GM10266 (cell line): ENCODE results near the gene STPG1.

Source experiments
- DNase-seq: peaks from one replicate; pipeline ENCODE4 v3.0.0; 2012; ENCODE audit errors: extremely low spot score
- CTCF ChIP-seq: IDR thresholded peaks from 2 replicates; pipeline ENCODE4 v1.5.1; 2012; ENCODE audit warnings: mild to moderate bottlenecking, low read depth; ENCODE audit not compliant: control insufficient read depth, insufficient read depth; ENCODE audit errors: missing control alignments

STPG1 gene

DNA sequence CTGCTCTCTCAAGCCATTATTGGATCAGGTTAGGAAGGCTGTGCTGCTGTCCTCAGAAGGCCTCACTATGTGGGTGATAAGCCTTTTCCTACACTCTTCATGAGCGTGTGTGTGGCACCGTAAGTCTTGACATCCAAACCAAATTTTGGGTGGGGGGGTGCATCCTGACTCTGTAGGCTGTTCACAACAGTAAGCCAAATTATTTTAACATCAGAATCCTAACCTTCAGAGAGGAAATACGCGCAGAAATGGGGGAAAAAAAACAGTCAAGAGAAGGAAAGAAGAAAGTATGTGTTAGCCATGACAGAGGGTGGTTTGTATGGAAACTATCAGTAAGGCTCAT, 21.0 kb downstream of the STPG1 start:
- TF ChIP-seq CTCF, result no peak

DNA sequence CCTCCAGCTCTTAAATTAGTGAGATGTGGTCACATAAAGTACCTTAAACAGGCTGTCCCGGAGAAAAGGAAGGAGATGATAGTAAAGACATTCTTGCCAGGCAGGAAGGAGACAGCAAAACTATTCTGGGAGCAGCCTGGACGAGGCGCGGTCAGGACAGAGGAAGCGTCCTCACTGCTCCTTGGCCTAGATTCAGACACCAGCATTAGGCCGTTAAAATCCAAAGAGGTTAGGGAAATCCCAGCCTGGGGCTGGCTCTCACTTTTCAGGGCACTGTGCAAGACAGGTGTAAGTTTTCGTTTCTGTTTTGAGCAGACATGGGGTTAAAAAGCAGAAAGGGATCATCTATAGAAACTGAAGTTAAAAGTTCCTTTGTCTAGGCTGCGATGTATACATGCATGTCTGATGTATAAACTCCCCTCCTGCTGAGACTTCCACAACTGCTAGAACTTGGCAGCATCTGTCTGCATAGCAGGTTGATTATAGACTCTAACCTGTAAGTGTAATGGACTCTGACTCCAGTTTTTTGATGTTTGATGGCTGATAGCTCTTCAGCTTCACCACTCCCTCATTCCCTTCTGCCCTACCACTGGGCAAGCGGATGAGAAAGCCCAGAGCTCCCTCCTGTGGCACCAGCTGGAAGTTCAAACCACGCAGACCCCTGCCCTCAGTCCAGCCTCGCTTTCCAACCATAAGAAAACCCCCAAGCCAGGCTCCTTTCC, 21.5 kb downstream of the STPG1 start:
- TF ChIP-seq CTCF, result peak; percentile 87
- peak; percentile 69 for DNase-seq

More for the DNA sequence above, 21.0 kb downstream of the STPG1 start:
- DNase-seq, result no peak

DNA sequence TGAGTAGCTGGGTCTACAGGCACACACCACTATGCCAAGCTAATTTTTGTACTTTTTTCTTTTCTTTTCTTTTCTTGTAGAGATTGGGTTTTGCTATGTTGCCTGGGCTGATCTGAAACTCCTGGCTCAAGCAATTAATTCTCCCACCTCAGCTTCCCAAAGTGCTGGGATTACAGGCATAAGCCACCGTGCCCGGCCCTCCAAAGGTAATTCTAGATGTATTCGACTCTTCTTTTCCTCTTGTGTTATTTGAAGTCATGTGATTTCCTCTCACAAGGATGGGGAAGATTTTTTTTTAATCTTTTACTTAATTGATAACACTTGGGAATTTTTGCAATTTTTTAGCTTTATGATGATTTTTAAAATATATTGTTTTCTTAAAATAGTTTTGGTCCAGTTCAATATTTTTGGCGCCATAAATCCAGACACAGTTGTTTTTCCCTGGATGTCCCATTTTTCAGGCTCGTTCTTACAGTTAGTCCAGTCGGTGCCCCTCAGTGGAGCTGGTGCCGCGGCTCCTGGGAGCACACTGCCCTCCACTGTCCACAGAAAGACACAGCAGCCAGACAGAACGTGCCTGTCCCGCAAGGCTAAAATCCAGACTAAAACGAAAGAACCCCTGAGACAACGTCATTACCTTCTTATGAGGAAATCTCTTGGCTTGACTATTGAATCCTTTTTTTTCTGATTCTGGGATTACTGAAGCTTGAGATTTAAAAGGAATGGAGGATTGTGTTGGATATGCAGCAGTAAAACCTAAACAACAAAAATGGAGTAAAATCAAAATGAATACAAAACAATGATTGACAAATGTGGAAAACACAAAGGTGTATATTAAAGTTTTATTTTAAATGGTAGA, 22.4 kb downstream of the STPG1 start:
- peak; percentile 64 for DNase-seq
- TF ChIP-seq CTCF, result peak; percentile 96

DNA sequence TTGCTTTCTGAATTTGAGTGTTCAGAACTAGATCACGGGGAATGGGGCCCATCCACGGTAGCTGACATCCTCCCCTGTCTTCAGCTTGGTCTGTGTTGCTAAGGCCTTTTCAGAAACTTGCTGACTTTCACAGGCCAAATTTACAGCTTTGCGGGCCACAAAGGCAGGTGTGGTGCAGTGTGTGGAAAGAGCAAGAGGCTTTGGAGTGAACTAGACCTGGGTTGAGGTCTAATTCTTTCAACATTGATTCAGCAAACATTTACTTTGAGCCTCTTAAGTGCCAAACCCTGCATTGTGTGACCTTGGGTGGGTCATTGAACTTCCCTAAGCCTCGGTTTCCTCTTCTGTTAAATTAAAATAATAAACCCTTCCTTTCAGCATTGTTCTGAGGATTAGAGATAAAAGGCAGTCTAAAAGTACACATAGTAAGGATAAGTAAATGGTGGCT, 24.3 kb downstream of the STPG1 start:
- DNase-seq, result no peak
- no peak for TF ChIP-seq CTCF

DNA sequence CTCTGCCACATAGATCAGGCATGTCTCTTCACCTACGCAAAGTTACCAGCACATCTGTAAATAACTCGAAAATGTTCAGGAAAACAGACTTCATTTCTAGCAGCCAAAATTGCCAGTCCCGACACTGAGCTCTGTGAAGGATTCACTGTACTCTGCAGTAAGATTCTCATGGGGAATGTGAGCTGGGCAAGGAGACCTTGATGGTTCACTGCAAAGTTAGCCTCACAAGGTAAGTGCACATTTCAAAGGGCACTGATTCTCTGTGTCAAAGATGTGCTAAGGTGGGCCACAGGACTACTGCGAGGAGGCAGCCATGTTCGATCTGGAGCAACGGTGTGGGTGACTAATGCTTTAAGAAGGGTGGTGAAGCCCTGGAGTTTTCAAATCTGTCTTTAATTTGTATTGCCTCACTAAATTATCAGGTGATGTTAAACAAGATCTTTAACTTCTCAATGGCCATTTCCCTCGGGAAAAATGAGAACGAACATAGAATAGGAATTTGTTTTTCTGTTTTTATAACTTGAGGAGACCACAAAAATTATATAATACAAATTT, 25.2 kb downstream of the STPG1 start:
- no peak for DNase-seq
- TF ChIP-seq CTCF, result no peak

DNA sequence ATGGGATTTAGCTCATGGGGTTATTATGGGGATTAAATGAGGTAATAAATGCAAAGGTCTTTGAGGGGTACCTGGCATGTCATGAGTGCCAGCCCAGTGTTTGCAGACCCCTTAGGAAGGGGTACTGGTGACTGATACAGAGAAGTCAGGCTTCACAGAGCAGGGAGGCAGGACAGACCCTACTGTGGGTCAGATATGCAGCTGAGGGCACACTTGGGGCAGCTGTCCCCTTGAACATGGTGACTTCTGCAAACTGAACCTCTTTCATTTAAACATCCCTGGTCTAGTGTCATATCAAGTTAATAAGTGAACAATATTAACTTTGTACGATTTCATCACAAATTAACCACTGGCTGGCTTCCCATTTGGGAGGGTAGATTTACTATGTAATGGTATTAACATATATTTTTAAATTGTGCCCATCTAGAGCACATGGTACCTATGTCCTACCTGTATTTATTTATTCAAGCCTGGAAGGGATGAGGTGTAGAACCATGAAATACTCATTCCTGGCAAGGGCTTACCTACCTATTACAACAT, 25.9 kb downstream of the STPG1 start:
- TF ChIP-seq CTCF, result no peak
- no peak for DNase-seq
